Urothelium cell line (cell line): ENCODE measurements around the gene TPRN.

Experiments
- DNase-seq: peaks from one replicate; pipeline ENCODE4 v3.0.0; 2011; ENCODE audit warnings: low spot score, mixed read lengths
- FAIRE-seq: peaks from 2 replicates; lab custom pipeline; 2011; peaks lifted over from hg19 to GRCh38; lab: Jason Lieb, UNC

The TPRN gene

GRCh38 chr9:137236238-137236935 lies 35.8 kb upstream of the TPRN start:
- DNase-seq (peak; percentile 91), FAIRE-seq (peak; percentile 32)

DNA sequence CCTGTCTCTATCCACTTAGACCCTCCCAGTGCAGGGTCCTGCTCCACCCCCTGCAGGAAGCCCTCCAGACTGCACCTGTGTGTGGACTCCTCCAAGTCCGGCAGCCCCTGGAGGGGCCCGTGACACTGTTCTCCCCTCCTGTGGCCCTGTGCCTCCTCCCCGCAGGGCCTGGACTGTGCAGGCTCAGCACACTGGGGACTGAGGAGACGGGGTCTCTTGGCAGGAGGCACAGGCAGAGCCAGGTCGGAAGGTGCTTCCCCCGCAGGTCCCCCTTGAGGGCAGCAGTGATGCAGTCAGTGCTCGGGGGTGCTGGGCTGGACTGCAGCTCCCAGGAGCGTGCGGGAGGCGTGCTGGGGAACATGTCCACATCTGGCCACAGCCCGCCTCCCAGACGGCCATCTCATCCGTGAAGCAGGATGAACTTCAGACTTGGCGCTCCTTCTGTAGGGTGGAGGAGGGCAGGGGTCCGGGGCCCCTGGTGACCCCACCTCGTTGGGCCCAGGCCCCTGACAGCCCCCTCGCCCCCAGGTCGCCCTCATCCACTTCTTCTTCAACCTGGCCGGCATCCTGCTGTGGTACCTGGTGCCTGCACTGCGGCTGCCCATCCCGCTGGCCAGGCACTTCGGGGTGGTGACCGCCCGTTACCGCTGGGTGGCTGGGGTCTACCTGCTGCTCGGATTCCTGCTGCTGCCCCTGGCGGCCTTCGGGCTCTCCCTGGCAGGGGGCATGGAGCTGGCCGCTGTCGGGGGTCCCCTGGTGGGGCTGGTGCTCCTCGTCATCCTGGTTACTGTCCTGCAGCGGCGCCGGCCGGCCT lies 35.1 kb upstream of the TPRN start:
- DNase-seq (no peak), FAIRE-seq (no peak)

DNA sequence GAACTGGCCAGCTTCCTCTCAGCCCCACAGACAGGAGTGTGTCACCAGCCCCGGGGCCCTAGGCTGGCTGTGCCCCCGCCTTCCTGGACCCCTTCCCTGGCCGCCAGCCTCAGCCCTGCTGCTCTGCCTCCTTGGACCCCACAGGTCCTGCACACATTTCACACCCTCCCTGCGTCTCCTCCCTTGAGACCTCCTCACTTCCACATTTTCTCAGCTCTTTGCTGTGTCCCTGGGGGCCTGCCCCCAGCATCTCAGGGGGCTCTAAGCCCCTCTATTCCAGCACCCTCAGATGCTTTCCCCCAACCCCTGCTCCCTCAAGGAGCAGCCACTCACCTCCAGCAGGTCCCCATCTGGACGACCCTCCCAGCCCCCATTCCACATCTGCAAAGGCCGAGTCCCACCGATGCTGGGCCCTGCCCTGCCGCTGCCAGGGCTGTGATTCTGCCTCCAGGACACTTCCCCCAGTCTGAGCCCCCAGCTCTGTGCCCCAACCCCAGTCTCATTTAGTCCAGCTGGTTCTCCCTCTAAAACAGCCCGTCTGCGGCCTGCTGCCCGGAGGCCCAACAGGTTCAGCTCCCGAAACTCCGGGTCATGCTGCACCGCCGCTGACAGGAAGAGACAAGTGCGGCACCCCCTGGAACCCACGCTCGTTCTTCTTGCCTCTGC lies 34.4 kb upstream of the TPRN start:
- DNase-seq (no peak), FAIRE-seq (no peak)

GRCh38 chr9:137234055-137234697 lies 33.6 kb upstream of the TPRN start:
- DNase-seq: no peak
- FAIRE-seq: no peak

GRCh38 chr9:137233143-137233980 lies 32.8 kb upstream of the TPRN start:
- DNase-seq: no peak
- FAIRE-seq: no peak

GRCh38 chr9:137232510-137232909 lies 32.0 kb upstream of the TPRN start:
- DNase-seq: no peak
- FAIRE-seq: no peak

DNA sequence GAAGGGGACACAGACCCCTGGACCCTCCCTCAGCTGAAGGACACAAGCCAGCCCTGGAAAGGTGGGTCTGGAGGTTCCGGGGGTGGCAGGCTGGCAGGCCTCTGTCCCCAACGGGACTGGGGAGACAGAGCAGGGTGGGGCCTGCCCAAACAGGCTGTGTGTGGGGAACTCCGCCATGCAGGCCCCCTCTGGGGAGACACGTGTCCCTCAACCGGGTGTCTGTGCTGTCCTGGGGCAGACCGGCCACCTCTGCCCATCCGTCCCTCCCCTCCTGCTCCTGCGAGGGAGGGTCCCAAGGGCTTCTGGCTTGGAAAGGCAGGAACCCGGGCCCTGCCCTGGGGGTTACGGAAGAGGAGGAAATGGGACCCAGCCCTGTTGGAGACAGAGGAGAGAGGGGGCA lies 31.6 kb upstream of the TPRN start:
- no peak for DNase-seq
- FAIRE-seq: no peak

DNA sequence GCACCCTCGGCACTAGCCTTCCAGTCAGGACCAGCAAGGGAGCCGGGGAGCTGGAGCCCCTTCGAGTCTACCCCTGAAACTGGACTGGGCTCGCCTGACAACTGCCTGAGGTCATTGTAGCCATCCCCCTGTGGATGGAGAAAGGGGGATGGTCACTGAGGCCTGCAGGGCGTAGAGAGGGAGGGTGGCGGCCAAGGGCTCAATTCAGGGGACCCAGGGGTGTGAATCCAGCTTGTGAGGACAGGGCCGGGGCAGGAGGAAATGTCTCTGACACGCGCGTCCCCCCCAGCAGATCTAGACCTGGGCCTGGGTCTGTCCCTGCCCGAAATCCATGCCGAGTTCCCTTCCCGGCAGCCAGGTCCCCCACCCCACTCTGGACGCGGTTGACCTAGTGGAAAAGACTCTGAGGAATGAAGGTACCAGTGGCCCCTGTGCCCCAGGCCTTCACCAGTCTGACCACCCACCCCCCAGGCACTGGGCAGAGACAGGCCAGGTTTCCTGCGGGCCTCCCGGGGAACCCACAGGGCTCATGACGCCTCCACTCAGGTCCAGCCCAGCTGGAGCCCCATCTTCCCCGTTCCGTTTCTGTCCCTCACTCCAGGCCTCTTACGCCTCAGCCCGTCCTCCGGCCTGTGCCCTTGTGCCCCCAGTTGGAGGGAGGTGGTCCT lies 31.0 kb upstream of the TPRN start:
- DNase-seq (no peak), FAIRE-seq (no peak)

DNA sequence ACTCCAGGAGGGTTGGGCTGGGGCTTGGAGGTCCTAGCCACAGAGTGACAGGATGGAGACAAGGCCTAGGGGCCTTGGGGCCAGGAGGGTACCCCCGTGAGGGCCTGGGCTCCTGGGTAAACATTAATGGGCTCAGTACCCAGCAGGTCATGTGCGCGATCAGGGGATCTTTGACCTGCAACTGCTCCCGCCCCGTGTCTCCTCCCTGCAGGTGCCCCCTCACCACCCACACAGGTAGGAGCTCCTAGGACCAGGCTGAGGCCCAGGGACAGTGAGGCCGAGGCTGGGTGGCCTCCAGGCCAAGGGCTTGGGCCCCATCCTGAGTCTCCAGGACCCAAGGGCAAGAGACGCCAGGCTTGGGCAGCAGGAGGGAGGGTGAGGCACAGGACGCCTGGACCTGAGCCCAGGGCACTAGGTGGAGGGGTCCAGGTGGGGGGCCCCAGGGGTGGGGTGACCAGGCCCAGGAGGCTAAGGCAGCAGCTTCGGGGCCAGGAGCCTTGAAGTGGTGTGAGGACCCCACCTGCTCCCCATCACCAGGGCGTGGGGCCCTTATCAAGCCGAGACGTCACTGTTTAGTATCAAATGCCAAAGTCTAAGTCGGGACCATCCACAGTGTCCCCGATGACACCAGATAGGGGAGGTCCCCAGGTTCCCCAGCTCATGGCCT lies 30.3 kb upstream of the TPRN start, which contains the start of gene SLC34A3:
Gene SLC34A3, plus strand, starts transcription at position 197 of the 667 bp plus-strand sequence. CDS start 802 bp downstream, outside the sequence.
- FAIRE-seq (no peak), DNase-seq (no peak)

DNA sequence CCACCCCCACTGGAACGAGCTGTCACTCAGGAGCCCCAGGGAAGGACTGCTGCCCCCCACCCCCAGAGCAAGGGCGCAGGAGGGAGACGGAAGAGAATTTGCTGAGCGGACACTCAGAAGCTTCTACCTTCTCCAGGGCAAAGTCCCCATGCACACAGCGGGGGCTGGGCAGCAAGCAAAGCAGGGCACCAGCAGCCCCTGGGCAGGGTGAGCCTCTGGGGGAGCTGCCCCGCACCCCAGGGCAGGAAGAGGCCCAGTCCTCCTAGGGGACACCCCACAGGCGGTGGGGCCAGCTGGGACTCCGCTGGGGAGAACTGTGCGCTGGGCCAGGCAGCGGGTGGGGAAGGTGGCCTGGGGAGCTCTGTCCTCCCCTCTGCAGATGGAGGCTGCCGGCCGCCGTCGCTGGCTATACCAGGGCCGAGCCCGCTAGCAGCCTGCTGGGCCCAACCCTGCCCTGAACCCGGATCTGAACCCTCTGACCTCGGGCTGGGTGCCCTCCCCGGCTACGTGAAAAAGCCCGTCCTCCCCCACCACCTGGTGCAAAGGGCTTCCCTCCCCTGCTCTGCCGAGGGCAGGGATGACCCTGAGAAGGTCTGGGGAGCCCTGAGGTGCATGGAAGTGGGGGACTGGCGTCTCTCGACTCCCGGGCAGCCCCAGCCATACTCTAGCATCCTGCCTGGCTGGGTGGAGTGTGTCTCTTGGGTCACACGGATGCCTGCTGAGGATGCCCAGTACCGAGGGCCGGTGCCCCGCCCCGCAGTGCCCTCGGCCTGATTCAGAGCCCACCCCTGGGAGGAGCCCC lies 29.6 kb upstream of the TPRN start:
- DNase-seq (no peak), FAIRE-seq (no peak)

DNA sequence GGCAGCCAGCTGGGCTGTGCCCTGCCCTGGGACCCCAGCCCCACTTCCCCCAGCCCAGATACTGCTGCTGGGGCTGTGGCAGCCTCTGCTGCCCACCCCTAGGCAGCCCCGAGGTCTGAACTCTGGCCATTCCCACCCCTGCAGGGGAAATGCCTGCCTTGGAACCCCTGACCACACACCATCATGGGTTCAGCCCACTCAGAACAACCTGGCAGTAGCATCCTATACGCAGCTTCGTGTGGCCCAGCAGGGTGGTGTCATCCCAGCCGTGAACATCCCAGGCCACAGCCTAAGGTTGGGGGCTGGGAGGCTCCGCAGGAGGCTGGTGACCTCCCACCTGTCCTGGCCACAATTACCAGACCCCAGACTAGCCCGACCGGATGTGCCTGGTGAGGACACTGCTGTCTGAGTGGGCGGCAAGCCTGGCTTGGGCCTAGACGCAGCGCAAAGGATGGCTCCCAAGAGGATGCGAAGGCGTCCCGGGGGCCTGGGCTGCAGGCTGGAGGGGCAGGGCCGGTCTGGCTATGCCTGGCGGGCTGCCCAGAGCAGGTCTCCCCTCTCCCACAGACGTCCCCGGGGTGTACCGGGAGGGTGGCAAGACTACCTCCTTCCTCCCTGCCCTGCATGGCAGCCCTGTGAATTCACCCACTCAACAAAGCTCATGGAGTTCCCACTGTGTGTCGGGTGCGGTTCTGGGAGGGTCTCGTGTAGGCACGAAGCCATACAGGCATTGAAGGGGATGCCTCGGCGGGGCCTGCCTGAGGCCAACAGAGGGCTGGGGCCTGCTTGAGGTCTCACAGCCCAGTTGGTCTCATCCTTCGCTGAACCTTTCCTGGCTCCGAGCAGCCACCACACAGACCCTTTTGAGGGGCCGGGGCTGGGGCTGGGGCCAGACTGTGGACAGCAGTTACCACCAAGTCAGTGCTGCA lies 28.7 kb upstream of the TPRN start:
- no peak for DNase-seq
- no peak for FAIRE-seq

GRCh38 chr9:137228506-137228967 lies 28.0 kb upstream of the TPRN start:
- no peak for DNase-seq
- no peak for FAIRE-seq

- FAIRE-seq (no peak), DNase-seq (no peak)
These were observed 27.4 kb upstream of the TPRN start for GRCh38 chr9:137227853-137228505.

DNA sequence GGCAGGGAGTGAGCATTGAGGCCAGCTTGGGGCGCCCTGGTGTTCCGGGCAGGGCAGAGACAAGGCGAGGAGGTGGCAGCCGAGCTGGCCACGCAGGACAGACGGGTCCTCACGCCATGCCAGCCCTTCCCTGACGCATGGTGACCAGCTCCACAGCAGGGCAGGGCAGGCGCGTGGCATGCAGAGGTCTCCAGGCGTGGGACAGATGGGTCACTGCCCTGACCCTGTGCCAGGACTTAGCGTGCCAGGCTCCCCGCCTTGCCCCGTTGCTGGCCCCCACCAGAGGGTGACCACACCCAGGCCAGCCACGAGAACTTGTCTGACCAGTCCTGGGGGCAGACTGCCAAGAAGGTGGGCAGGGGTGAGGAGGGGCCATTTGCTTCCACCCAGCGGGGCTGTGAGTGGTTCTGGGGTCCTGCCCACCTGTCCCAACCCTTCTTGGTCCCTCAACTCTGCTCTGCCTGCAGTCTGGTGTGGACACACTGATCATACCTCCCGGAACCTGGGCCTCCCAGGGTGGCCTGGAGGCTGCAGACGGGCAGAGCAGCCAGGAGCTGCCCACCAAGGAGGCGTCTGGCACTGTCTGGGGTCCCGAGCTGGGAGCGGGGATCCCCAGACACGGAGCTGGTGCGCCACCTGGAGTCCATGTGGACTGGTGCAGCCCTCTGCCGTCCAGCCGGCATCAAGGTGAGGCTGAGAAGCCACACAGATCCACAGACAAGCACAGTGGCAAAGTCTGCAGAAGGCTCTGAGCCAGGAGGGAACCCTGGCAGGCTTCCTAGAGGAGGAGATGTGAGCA lies 26.7 kb upstream of the TPRN start, which contains the start of gene RNF224:
Gene RNF224, plus strand, starts transcription at position 449 of the 799 bp plus-strand sequence. CDS start 834 bp downstream, outside the sequence.
- DNase-seq (peak; percentile 68), FAIRE-seq (peak; percentile 52)

GRCh38 chr9:137226338-137227053 lies 26.0 kb upstream of the TPRN start:
- DNase-seq (peak; percentile 35), FAIRE-seq (no peak)
